ENCODE data around the gene ESPNL.

Gene ESPNL

DNA sequence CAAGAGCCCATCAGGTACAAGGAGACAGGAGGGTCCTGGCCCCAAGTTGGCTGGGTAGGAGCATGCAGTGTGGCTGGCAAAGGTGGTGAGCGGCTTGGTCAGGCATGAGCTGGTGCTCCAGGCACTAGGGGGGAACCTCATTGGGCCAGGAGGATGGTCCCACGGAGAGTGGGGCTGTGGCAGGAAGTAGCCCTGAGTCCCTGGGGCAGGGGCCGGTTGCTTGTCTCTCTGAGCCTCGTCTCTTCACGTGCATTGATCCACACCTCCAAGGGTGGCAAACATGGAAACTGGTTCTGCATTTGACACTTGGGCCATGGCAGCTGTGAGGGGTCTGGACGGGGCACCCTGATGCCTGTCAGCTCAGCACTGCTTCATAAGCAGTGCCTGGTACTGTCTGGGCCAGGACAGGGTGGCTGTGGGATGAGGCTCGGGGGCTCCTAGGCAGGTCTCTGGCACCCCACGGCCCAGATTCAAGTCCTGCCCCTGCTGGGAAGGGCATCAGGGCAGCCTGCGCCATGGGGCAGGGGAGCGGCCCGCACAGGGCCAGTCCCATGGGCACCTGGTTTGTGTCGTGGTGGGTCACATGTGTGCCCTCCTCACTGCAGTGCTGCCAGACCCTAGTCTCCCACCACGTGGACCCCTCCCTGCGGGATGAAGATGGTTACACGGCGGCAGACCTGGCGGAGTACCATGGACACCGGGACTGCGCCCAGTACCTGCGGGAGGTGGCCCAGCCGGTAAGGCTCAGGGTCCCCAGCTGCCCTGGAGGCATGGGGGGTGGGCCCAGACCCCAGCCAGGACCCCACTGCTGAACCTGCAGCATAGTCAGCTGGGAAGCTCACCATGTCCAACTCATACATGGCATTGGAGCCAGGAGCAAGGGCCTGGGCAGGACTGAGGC is 16.4 kb downstream of the ESPNL start:
- TF ChIP-seq, protein P1, sequence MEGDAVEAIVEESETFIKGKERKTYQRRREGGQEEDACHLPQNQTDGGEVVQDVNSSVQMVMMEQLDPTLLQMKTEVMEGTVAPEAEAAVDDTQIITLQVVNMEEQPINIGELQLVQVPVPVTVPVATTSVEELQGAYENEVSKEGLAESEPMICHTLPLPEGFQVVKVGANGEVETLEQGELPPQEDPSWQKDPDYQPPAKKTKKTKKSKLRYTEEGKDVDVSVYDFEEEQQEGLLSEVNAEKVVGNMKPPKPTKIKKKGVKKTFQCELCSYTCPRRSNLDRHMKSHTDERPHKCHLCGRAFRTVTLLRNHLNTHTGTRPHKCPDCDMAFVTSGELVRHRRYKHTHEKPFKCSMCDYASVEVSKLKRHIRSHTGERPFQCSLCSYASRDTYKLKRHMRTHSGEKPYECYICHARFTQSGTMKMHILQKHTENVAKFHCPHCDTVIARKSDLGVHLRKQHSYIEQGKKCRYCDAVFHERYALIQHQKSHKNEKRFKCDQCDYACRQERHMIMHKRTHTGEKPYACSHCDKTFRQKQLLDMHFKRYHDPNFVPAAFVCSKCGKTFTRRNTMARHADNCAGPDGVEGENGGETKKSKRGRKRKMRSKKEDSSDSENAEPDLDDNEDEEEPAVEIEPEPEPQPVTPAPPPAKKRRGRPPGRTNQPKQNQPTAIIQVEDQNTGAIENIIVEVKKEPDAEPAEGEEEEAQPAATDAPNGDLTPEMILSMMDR (conservative IDR thresholded peaks at IDR 0.05): no peak
- no peak for TF ChIP-seq ZFX (IDR thresholded peaks at IDR 0.05)
- H3K27ac ChIP-seq: no peak overlapping the region

DNA sequence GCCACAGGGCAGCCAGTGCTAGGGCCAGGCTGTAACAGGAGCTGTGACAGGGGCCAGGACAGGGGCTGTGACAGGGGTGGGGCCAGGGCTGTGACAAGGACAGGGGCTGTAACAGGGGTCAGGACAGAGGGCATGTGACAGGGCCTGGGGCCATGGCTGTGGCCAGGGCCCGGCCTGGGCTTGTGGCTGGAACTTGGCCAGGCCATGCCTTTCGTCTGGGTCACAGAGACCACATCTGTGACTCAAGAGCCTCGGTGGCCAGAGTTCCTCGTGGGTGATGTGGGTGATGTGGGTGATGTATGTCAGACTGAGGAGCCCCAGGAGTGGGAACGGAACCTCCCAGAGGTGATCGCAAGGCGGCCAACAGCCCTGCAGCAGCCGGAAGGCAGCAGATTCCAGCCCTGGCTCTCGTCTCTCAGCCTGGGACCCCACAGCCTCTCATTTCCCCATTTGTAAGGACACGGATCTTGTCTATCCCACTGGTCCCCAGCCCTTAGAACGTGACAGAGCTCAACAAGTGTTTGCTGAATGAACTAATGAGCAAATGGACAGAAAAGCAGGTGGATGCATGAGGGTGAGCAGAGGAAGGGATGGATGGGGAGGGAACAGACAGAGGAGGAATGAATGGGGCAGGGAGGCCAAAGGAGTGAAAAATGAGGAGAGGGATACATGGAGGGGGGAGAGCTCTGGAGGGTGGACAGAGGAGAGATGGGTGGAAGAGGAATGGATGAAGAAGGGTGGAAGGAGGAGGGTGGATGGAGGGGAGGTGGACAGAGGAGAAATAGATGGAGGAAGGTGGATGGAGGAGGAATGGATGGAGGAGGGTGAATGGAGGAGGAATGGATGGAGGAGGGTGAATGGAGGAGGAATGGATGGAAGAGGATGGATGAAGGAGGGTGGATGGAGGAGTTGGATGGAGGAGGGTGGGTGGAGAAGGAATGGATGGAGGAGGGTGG is 17.3 kb downstream of the ESPNL start:
- H3K27ac ChIP-seq: no peak overlapping the region
- no peak for TF ChIP-seq ZFX (IDR thresholded peaks at IDR 0.05)
- TF ChIP-seq, protein P1 (conservative IDR thresholded peaks at IDR 0.05): no peak

DNA sequence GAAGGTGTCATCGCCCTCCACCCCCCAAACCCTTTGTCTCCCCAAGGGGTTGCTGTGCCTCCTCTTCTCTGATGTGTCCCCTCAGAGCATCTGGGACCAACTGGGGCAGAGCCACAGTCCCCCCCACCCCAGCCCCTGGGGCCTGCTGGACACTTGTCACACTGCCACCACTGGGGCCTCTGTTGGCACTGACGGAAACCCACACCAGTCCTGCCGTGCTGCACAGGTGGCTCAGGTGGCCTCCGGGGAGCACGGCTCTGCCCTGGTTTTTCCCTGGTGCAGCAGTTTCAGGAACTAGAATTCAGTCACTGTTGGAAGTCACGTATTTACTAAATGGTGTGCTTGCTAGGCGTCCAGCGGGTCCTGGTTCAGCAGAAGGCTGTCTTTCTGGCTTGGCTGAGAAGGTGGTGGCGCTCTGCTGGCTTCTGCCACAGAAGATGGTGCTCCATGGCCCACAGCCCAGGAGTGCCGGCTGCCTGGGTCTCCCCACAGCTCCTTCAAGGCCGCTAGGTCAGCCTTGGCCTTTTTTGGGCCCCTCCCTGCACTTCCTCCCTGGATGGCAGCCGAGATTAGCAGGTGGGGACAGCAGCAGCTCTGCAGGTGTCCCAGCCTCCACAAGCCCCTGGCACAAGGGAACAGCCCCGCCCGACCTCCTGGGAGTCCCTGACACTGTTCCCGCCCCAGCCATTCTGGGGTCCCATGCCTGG is 19.8 kb downstream of the ESPNL start:
- H3K27ac ChIP-seq: no peak overlapping the region
- TF ChIP-seq, protein P1 (conservative IDR thresholded peaks at IDR 0.05): no peak
- TF ChIP-seq ZFX (IDR thresholded peaks at IDR 0.05): no peak

DNA sequence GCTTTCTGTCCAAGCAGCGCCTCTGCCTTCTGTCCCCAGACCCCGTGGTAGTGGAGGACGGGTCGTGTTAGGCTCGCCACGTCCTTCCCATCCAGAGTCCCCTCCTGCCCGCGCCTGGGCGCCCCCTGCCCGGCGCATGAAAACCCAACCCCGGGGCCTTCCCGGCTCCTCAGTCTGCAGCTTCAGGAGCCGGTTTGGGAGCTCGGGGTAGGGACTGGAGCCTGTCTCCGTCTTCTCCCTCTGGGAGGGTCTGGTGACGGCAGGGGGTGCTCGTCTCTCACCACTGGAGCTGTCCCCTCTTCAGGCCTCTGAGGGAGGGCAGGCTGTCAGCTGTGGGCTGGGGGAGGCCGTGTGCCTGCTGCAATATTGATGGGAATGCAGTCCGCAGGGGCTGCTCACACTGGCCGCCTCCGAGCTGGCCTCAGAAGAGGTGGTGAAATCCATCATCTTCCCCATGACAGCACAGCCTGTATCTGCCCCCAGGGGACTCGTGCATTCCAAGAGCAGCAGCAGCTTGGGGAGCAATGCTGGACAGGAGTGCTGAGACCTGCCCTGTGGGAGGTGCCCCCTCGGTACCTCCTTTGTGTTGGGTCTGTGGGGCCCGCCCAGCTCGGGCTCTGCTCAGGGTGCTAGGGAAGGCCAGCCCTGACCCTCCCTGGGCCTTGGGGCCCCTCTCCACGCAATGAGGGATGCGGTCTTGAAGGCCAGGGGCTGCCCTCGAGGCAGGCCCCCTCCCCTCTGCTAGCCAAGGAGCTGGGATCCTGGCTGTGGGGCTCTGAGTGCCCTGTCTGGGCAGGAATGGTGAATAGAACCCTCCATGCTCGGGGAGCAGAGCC is 20.5 kb downstream of the ESPNL start:
- TF ChIP-seq ZFX (IDR thresholded peaks at IDR 0.05): no peak
- TF ChIP-seq, protein P1 (conservative IDR thresholded peaks at IDR 0.05): no peak
- H3K27ac ChIP-seq: no peak overlapping the region

DNA sequence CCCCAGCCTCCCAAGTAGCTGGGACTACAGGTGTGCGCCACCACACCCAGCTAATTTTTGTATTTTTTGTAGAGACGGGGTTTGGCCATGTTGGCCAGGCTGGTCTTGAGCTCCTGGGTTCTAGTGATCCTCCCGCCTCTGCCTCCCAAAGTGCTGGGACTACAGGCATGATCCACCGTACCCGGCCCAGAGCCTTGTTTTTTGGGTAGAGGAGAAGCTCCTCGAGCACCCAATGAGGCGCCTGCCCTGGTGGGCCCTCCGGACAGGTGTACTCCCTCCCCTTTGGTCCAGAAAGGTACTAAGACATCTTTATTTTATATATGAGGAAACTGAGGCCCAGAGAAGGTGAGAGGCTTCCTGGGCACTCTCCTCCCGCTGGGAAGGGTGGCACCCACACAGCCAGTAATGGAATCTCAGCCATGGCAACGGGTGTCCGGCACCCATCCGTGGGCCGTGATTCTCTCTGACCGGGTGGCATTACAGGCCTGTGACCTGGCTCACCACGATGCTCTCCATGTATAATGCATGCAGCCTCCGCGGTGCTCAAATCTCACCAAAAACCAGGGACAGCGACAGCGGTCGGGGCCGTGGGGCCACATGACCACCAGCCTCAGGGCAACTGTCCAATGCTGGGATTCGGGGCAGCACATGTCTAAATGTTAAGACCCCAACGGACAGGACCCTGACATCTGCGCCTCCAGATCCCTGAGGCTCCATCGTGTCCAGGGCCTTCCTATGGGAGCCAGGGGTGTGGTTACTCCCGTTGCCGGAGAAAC is 21.6 kb downstream of the ESPNL start:
- H3K27ac ChIP-seq: no peak overlapping the region
- TF ChIP-seq ZFX (IDR thresholded peaks at IDR 0.05): no peak
- TF ChIP-seq, protein P1 (conservative IDR thresholded peaks at IDR 0.05): no peak
